ENCODE measurements around the gene OR10A4. TPM values are rescaled to one million over a fixed set of nuclear protein-coding genes. Genes with fewer than 3 reads are reported as not detected.

Gene OR10A4
- total and polyA plus RNA-seq, 9 of the 15 experiments (the other 6 are each of a cell fraction or from before 2014, with no cell fraction given) = not detected

DNA sequence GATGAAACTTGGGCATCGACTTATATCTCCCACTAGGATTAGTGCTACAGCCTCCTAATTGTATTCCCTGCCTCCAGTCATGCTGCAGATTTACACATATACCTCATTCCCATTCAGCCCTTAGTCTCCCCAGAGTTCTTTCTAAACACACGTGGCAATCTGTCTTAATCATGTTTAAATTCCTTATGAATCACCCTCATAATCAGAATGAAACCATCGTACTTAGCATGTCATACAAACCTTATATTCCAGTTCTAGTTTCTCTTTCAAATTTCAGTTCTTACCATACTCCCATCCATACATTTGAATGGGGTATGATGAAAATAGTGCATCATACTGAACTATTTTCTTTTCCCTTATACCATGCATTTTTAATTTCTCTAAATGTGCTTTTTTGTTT, 19.6 kb upstream of the OR10A4 start (continued):
- TF ChIP-seq, protein P1, sequence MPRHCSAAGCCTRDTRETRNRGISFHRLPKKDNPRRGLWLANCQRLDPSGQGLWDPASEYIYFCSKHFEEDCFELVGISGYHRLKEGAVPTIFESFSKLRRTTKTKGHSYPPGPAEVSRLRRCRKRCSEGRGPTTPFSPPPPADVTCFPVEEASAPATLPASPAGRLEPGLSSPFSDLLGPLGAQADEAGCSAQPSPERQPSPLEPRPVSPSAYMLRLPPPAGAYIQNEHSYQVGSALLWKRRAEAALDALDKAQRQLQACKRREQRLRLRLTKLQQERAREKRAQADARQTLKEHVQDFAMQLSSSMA (CRISPR knock-in tag; IDR thresholded peaks at IDR 0.05) = no peak
- TF ChIP-seq GTF2A2 (tag; IDR thresholded peaks at IDR 0.05) = no peak
- no peak for TF ChIP-seq ZNF696 (CRISPR knock-in tag; conservative IDR thresholded peaks at IDR 0.05)
- no peak for TF ChIP-seq WHSC1 (IDR thresholded peaks at IDR 0.05; ENCODE audit: low read length)

DNA sequence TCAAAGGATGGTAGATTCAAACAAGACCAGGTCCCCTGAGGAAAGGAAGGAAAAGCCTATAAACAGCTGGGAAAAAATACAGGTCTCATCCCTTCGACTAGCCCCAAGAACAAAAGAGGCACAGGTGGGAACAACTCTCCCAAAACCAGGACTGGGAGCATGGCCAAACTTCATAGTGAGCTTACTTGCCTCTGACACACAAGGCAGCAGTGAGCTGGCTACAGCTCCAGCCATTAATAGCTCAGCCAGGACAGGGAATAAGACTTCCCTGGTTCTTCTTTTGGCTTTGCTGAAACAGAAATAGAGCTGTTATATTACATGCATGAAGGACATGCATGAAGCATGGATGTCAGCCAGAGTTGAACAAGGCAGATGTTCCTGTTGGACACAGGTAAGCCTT, 13.5 kb upstream of the OR10A4 start, which contains the start of gene OR10A2:
Gene OR10A2, plus strand, starts transcription at position 97 of the 400 bp plus-strand sequence. CDS start 6,698 bp downstream, outside the sequence.
- Histone ChIP-seq H3K27me3 (ENCODE audit: control insufficient read depth in 2 of 2, insufficient read depth in 2 of 2, low read length in 2 of 2) (no peaks in the 10 kb centered on the region), H2AFZ (ENCODE audit: low read depth, low read length) (no peak within 1 kb of the TSS), H3K4me3 (no peak within 1 kb of the TSS), H4K20me1 (replicated peaks; ENCODE audit: control insufficient read depth, insufficient read depth, low read length) (no peaks in the 10 kb centered on the region), H3K9ac (ENCODE audit: insufficient read depth in 1 of 2, low read depth in 2 of 2, low read length in 2 of 2) (no peak within 1 kb of the TSS), H3K9me3 (replicated peaks; ENCODE audit: control insufficient read depth, insufficient read depth, low read depth, low read length) (no peaks in the 10 kb centered on the region), H3K27ac (ENCODE audit: extremely low read depth, low read depth, low read length) (no peak within 1 kb of the TSS), H3K79me2 (ENCODE audit: control insufficient read depth, insufficient read depth, low read length) (no peaks in the 10 kb centered on the region), H3K4me1 (replicated peaks in 1 of 2; ENCODE audit: control insufficient read depth in 2 of 2, insufficient read depth in 2 of 2, low read length in 2 of 2) (no peaks in the 10 kb centered on the region), H3K36me3 (ENCODE audit: control insufficient read depth, insufficient read depth, low read length) (no peaks in the 10 kb centered on the region), H3K4me2 (ENCODE audit: insufficient read depth, low read length) (no peak within 1 kb of the TSS), H3K9me1 (ENCODE audit: control insufficient read depth, insufficient read depth, low read length) (no peaks in the 10 kb centered on the region)
- DNase-seq (ENCODE audit: extremely low read depth in 1 of 4, low spot score in 3 of 4) = no peak
- POLR2A ChIA-PET = interaction anchor here (1.0 to 2.5 kb wide), 3 partner anchors 13 to 58 kb away, joined by 3 to 10 read pairs (median 3); partner anchors contain the start of gene OR10A4
- intact Hi-C loops (cut with micrococcal nuclease) (no loop called here), in situ Hi-C loops (cut with MboI) (no loop called here)
- BruUV-seq (replicated peaks) = no TSS peak
- FAIRE-seq = no peak
- CTCF ChIA-PET (ENCODE audit: low intra/inter-chr PET ratio) = no interaction called here
- WGBS (ENCODE audit: insufficient coverage, low coverage, missing lambda C conversion rate) = 0% methylated on average over 1 of the region's 1 CpG
- peak; percentile 32; the same call in 1 of the 3 replicates for ATAC-seq
- TF ChIP-seq ZNF584 (CRISPR knock-in tag; IDR thresholded peaks at IDR 0.05; ENCODE audit: low read depth) (no peak), ASH1L (IDR thresholded peaks at IDR 0.05; ENCODE audit: borderline replicate concordance, low read depth, partially characterized antibody) (no peak), TFAM (CRISPR knock-in tag; conservative IDR thresholded peaks at IDR 0.05) (no peak), FOXA1 (IDR thresholded peaks at IDR 0.05; ENCODE audit: borderline replicate concordance) (no peak), GATA2 (CRISPR knock-in tag; IDR thresholded peaks at IDR 0.05) (no peak), POLR2G (IDR thresholded peaks at IDR 0.05; ENCODE audit: low read depth, low read length) (no peak), MCM7 (IDR thresholded peaks at IDR 0.05) (no peak), KDM1A (IDR thresholded peaks at IDR 0.05) (no peak), KDM2B (CRISPR knock-in tag; IDR thresholded peaks at IDR 0.05) (no peak), RUNX1 (IDR thresholded peaks at IDR 0.05; ENCODE audit: low read depth) (no peak)
- TF ChIP-seq, protein P2, sequence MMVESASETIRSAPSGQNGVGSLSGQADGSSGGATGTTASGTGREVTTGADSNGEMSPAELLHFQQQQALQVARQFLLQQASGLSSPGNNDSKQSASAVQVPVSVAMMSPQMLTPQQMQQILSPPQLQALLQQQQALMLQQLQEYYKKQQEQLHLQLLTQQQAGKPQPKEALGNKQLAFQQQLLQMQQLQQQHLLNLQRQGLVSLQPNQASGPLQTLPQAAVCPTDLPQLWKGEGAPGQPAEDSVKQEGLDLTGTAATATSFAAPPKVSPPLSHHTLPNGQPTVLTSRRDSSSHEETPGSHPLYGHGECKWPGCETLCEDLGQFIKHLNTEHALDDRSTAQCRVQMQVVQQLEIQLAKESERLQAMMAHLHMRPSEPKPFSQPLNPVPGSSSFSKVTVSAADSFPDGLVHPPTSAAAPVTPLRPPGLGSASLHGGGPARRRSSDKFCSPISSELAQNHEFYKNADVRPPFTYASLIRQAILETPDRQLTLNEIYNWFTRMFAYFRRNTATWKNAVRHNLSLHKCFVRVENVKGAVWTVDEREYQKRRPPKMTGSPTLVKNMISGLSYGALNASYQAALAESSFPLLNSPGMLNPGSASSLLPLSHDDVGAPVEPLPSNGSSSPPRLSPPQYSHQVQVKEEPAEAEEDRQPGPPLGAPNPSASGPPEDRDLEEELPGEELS (CRISPR knock-in tag; IDR thresholded peaks at IDR 0.05; ENCODE audit: borderline replicate concordance) = no peak
- TF ChIP-seq, protein P3, sequence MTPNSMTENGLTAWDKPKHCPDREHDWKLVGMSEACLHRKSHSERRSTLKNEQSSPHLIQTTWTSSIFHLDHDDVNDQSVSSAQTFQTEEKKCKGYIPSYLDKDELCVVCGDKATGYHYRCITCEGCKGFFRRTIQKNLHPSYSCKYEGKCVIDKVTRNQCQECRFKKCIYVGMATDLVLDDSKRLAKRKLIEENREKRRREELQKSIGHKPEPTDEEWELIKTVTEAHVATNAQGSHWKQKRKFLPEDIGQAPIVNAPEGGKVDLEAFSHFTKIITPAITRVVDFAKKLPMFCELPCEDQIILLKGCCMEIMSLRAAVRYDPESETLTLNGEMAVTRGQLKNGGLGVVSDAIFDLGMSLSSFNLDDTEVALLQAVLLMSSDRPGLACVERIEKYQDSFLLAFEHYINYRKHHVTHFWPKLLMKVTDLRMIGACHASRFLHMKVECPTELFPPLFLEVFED (CRISPR knock-in tag; conservative IDR thresholded peaks at IDR 0.05) = no peak
- TF ChIP-seq, protein P1 (CRISPR knock-in tag; IDR thresholded peaks at IDR 0.05) = no peak
- TF ChIP-seq, protein P4, sequence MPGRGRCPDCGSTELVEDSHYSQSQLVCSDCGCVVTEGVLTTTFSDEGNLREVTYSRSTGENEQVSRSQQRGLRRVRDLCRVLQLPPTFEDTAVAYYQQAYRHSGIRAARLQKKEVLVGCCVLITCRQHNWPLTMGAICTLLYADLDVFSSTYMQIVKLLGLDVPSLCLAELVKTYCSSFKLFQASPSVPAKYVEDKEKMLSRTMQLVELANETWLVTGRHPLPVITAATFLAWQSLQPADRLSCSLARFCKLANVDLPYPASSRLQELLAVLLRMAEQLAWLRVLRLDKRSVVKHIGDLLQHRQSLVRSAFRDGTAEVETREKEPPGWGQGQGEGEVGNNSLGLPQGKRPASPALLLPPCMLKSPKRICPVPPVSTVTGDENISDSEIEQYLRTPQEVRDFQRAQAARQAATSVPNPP (IDR thresholded peaks at IDR 0.05; ENCODE audit: borderline replicate concordance, insufficient read depth, insufficient read length) = no peak
